HEK293T (cell line): ENCODE measurements around the gene PEBP1.
A peak's percentile ranks its signal among the peaks of the same experiment; 100 is the strongest.

Experiments used
- ELF4 ChIP-seq: fragments of 450-650 bp; IDR thresholded peaks from 2 replicates; pipeline ENCODE4 v1.6.1; 2017; ENCODE audit warnings: antibody characterized with exemption
- FOXM1 ChIP-seq: fragments of 450-650 bp; IDR thresholded peaks from 2 replicates; pipeline ENCODE4 v1.6.1; 2017; ENCODE audit warnings: mild to moderate bottlenecking, borderline replicate concordance
- TF ChIP-seq, protein P1 (sequence below): fragments of 450-650 bp; IDR thresholded peaks from 2 replicates; pipeline ENCODE4 v1.6.1; 2016

DNA sequence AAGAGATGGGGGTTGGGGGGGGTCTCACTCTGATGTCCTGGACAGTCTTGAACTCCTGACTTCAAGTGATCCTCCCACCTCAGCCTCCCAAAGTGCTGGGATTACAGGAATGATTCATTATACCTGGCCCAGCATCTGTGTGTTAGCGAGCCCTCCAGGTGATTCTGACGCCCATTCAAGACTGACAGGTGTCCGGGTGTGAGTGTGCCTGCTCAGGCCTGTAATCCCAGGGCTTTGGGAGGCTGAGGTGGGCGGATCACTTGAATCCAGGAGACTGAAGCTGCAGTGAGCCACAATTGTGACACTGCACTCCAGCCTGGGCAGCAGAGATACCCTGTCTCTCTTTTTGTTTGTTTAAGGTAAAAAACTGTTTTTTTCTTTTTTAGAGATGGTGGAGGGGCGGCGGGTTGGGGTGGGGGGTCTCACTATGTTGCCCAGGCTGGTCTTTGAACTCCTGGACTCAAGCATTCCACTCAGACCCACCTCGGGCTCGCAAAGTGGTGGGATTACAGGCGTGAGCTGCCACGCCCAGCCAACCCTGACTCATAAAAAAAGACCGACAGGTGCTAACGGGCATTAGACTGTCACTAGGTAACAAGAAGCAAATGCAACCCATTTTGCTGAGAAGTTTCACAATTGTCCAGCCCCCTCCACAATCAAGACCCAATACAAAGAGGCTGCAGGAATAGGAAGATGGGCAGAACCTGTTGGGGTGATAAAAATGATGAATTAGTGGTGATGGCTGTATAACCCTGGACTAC, 36.8 kb upstream of the PEBP1 start:
- TF ChIP-seq ELF4 (no peak), FOXM1 (no peak)
- TF ChIP-seq, protein P1, sequence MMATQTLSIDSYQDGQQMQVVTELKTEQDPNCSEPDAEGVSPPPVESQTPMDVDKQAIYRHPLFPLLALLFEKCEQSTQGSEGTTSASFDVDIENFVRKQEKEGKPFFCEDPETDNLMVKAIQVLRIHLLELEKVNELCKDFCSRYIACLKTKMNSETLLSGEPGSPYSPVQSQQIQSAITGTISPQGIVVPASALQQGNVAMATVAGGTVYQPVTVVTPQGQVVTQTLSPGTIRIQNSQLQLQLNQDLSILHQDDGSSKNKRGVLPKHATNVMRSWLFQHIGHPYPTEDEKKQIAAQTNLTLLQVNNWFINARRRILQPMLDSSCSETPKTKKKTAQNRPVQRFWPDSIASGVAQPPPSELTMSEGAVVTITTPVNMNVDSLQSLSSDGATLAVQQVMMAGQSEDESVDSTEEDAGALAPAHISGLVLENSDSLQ: peak; percentile 80
